Astrocyte (in vitro differentiated cells and primary cell): ENCODE data around the gene GPR39. TPM values are rescaled to one million over a fixed set of nuclear protein-coding genes. Genes with fewer than 3 reads are reported as not detected.

ENCODE experiments used
- DNase-seq: peaks from one replicate; pipeline ENCODE4 v3.0.0-alpha.2; 2010; ENCODE audit warnings: low read depth
- FAIRE-seq: peaks from 2 replicates; lab custom pipeline; 2011; peaks lifted over from hg19 to GRCh38; lab: Jason Lieb, UNC
- H2AFZ ChIP-seq: 2 replicates; pipeline ENCODE4 v1.6.0; 2012; ENCODE audit warnings: low read depth, low read length, inconsistent platforms
- H3K27ac ChIP-seq: 2 replicates; pipeline ENCODE4 v1.5.1; 2011; ENCODE audit warnings: low read depth, low read length, inconsistent platforms
- H3K27me3 ChIP-seq: 2 replicates; pipeline ENCODE4 v1.6.0; 2011; ENCODE audit warnings: low read length, inconsistent platforms; ENCODE audit not compliant: insufficient read depth
- H3K36me3 ChIP-seq: 2 replicates; pipeline ENCODE4 v1.5.1; 2011; ENCODE audit warnings: low read length, inconsistent platforms; ENCODE audit not compliant: insufficient read depth
- H3K4me1 ChIP-seq: 2 replicates; pipeline ENCODE4 v1.5.1; 2011; ENCODE audit warnings: low read length, inconsistent platforms; ENCODE audit not compliant: insufficient read depth
- H3K4me2 ChIP-seq: 2 replicates; pipeline ENCODE4 v1.6.0; 2012; ENCODE audit warnings: low read length, inconsistent platforms
- H3K4me3 ChIP-seq: 2 replicates; pipeline ENCODE4 v1.5.1; 2011; ENCODE audit warnings: low read depth, mild to moderate bottlenecking, low read length, inconsistent platforms; ENCODE audit not compliant: insufficient read depth
- H3K79me2 ChIP-seq: 2 replicates; pipeline ENCODE4 v1.6.0; 2012; ENCODE audit warnings: mild to moderate bottlenecking, low read length, inconsistent platforms; ENCODE audit not compliant: insufficient read depth
- H3K9ac ChIP-seq: 2 replicates; pipeline ENCODE4 v1.6.0; 2012; ENCODE audit warnings: mild to moderate bottlenecking, low read length, inconsistent platforms
- H3K9me3 ChIP-seq: 2 replicates; pipeline ENCODE4 v1.5.1; 2012; ENCODE audit warnings: low read depth, mild to moderate bottlenecking, low read length, inconsistent platforms; ENCODE audit not compliant: insufficient read depth
- H4K20me1 ChIP-seq: 2 replicates; pipeline ENCODE4 v1.6.0; 2012; ENCODE audit warnings: low read length, inconsistent platforms; ENCODE audit not compliant: insufficient read depth
- H3K27ac Mint-ChIP-seq: one replicate; pipeline ENCODE4 v1.8.0; 2021; ENCODE audit warnings: mild to moderate bottlenecking, mixed read lengths; ENCODE audit not compliant: unreplicated experiment
- H3K27me3 Mint-ChIP-seq: one replicate; pipeline ENCODE4 v1.8.0; 2021; ENCODE audit warnings: low read depth, mixed read lengths; ENCODE audit not compliant: unreplicated experiment
- H3K36me3 Mint-ChIP-seq: one replicate; pipeline ENCODE4 v1.8.0; 2021; ENCODE audit warnings: low read depth, mixed read lengths; ENCODE audit not compliant: unreplicated experiment
- H3K4me1 Mint-ChIP-seq: one replicate; pipeline ENCODE4 v1.8.0; 2021; ENCODE audit warnings: low read depth, mixed read lengths; ENCODE audit not compliant: unreplicated experiment
- H3K4me3 Mint-ChIP-seq: one replicate; pipeline ENCODE4 v1.8.0; 2021; ENCODE audit warnings: mild to moderate bottlenecking, moderate library complexity, mixed read lengths; ENCODE audit not compliant: unreplicated experiment
- H3K9me3 Mint-ChIP-seq: one replicate; pipeline ENCODE4 v1.8.0; 2021; ENCODE audit warnings: mild to moderate bottlenecking, mixed read lengths; ENCODE audit not compliant: unreplicated experiment
- CTCF ChIP-seq: IDR thresholded peaks from 2 replicates; pipeline ENCODE4 v1.5.1; 2011; ENCODE audit warnings: low read depth, mild to moderate bottlenecking, inconsistent platforms, low read length, moderate library complexity; ENCODE audit not compliant: insufficient read depth
- EZH2 ChIP-seq: IDR thresholded peaks from 2 replicates; pipeline ENCODE4 v1.6.1; 2012; ENCODE audit warnings: mild to moderate bottlenecking, low read length, inconsistent platforms; ENCODE audit not compliant: insufficient read depth
- total RNA-seq: library from RNA; stranded (reverse); gene quantifications from 2 replicates; pipeline ENCODE4 v1.2.1, GENCODE V29; 2021

GPR39 gene
- total RNA-seq, 1 donor from 2014 or later, result 4.4 TPM

DNA sequence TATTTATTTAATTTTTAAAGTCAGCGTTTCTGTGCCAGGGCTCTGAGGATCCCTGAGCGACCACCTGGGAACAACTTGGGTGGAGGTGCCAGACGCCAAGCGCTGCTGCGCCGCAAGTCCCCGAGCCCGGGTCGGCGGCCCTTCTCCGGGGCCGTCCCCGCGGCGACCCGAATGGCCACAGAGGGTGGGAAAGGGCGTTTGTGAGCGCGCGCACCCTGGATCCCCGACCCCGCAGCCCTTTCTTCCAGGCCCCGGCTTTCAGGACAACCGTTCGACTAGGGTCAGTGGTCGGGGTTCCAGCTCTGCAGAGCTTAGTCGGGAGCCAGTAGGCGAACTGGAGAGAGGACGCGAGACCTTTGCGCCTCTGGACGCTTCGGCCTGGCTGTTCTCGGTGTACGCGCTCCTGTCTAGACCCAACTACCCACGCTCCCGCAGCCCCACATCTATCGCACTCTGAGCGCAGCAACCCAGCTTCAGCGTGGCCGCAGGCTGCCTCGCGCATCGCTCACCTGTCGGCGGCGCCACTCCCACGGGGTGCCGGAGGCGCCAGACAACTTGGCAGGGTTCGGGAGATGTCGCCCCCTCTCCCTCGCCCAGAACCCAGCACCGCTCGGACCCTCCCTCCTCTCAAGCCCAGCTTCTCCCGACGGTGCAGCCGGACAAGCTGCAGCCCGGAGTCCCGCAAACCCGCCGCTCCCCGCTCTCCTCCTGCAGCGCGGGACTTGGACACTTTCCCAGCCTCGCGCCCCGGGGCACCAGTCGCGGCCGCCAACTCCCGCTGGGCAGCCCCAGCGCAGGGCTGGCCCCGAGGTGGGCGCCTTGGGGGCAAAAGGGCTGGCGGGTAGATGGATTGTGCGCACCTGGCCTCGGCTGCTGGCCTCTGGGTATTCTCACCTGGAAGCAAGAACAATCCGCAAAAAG lies 252.6 kb downstream of the GPR39 start:
- H4K20me1 ChIP-seq, result peaks cover 23% of the 10 kb centered on the region
- peak overlapping the region; percentile 74 for H3K9ac ChIP-seq
- no peaks in the 10 kb centered on the region for H3K27me3 ChIP-seq
- Mint-ChIP-seq H3K36me3 (no peaks in the 10 kb centered on the region), H3K27ac (no peak overlapping the region), H3K9me3 (no peaks in the 10 kb centered on the region), H3K4me1 (peaks cover 30% of the 10 kb centered on the region), H3K4me3 (peak overlapping the region; percentile 89), H3K27me3 (no peaks in the 10 kb centered on the region)
- TF ChIP-seq EZH2, result no peak
- TF ChIP-seq CTCF, result no peak
- no peaks in the 10 kb centered on the region for H3K9me3 ChIP-seq
- H3K4me2 ChIP-seq, result peak overlapping the region; percentile 90
- H3K36me3 ChIP-seq, result peaks cover 12% of the 10 kb centered on the region
- no peak for DNase-seq
- H3K4me1 ChIP-seq, result peaks cover 17% of the 10 kb centered on the region
- H3K27ac ChIP-seq, result peak overlapping the region; percentile 15
- H3K4me3 ChIP-seq, result peak overlapping the region; percentile 70
- H2AFZ ChIP-seq, result peak overlapping the region; percentile 51
- no peak for FAIRE-seq
- H3K79me2 ChIP-seq, result peaks cover 56% of the 10 kb centered on the region

- peak within 1 kb of the TSS; percentile 70 for H3K4me3 ChIP-seq
- peak within 1 kb of the TSS; percentile 51 for H2AFZ ChIP-seq
- peaks cover 52% of the 10 kb centered on the region for H3K79me2 ChIP-seq
- H3K9ac ChIP-seq, result peak within 1 kb of the TSS; percentile 74
- Mint-ChIP-seq H3K4me3 (peak within 1 kb of the TSS; percentile 91), H3K9me3 (no peaks in the 10 kb centered on the region), H3K27me3 (no peaks in the 10 kb centered on the region), H3K27ac (no peak within 1 kb of the TSS), H3K4me1 (peaks cover 28% of the 10 kb centered on the region), H3K36me3 (no peaks in the 10 kb centered on the region)
- H3K4me1 ChIP-seq, result peaks cover 17% of the 10 kb centered on the region
- DNase-seq, result no peak
- peak within 1 kb of the TSS; percentile 68 for H3K27ac ChIP-seq
- no peaks in the 10 kb centered on the region for H3K27me3 ChIP-seq
- no peak for TF ChIP-seq CTCF
- peak within 1 kb of the TSS; percentile 90 for H3K4me2 ChIP-seq
- no peaks in the 10 kb centered on the region for H3K9me3 ChIP-seq
- no peak for FAIRE-seq
- peaks cover 10% of the 10 kb centered on the region for H3K36me3 ChIP-seq
- H4K20me1 ChIP-seq, result peaks cover 23% of the 10 kb centered on the region
Observed at GRCh38 chr2:132669908-132670495, 253.4 kb downstream of the GPR39 start, which contains the start of gene LYPD1. TSS of gene LYPD1 (minus strand) at chr2:132670205. CDS start at chr2:132669932, 273 bp downstream.
